ENCODE data around the gene CDH23.

DNA sequence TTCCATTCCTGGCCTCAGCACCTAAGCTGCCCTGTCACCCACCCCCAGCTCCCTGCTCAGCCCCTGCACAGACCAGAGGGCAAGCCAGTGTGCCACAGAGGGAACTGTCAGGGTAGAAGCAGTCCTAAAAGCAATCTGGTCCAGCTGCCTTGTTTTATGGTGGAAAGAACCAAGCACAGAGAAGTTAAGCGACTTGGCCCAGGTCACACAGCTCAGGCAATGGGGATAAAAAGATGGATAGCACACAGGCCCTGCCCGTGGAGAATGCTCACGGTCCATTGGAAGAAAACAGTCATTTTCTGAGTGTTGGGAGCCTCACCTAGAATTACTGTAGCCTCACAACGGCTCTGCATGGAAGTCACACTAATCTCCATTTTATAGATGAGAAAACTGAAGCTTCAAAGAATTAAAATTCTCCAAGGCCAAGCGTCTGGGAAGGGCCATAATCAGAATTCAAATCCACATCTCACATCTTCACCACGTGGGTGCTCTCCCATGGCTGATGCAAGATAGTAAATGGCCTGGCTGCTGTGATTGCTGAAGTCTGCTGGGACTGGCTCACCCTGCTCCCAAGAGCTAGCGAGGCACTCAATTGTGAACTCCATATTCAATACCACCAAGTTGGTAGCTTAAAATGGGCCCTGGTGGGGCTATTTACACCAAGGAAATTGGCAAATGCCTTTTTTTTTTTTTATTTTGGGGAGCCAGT, 296.0 kb downstream of the CDH23 start:
- TF ChIP-seq EZH2 (IDR thresholded peaks at IDR 0.05; ENCODE audit: borderline replicate concordance, insufficient read depth, low read depth, low read length, poor library complexity, severe bottlenecking), result no peak
- no peak for TF ChIP-seq CTCF (IDR thresholded peaks at IDR 0.05)
